HG03025 (cell line): ENCODE data around the gene IGLL5.
A peak's percentile ranks its signal among the peaks of the same experiment; 100 is the strongest.

Experiments
- ATAC-seq: cut with Tn5 transposase; IDR thresholded peaks from one replicate; pipeline ENCODE4 v1.9.1; 2021; ENCODE audit warnings: mild to moderate bottlenecking, moderate library complexity; ENCODE audit not compliant: unreplicated experiment, low FRiP score

Gene IGLL5

GRCh38 chr22:22883090-22883727 lies 4.4 kb upstream of the IGLL5 start:
- no peak for ATAC-seq

DNA sequence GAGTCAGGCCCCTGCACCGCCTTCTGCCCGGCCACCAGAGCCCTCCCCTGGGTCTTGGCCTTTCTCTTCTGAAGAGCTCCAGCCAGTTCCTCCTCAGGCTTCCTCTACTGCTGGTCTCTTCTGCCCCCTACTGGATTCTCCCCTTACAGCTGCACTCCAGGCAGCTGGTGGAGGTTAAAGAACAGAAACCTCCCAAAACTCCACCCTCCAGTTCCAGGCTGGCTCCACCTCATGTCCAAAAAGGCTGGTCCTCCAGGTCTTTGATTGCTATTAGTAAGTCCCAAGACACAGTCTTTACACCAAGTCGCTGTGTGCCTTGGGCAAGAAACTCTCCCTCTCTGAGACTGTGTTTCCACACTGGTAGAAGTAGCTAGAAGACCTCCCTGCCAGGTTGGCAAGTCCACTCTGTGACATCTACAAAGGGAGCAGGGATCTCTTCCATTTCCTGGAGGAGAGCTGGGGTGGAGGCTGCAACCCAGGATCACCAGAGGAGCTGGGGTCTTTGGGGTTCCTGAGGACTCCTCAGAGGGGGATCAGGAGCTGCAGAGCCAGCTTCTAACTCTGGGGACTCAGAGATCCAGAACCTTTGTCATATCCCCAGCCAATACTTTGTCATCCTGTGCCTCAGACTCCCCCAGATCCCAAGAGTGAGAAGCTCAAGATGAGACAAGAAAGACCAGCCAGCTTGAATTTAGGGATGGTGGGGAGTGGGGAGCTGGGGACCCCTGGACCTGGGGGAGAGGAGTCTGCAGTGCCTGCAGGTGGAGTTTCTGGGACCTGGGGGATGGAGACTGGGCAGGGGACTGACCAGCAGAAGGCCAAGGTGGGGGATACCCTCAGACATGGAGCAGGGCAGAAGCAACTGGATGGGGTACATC lies 3.4 kb upstream of the IGLL5 start:
- peak; percentile 37 for ATAC-seq

- peak; percentile 41 for ATAC-seq
These were observed 2.5 kb upstream of the IGLL5 start for GRCh38 chr22:22884888-22885840.

GRCh38 chr22:22886546-22886945 lies 1.1 kb upstream of the IGLL5 start:
- no peak for ATAC-seq

GRCh38 chr22:22888571-22889353 lies 1.1 kb downstream of the IGLL5 start:
- no peak for ATAC-seq

GRCh38 chr22:22890085-22890484 lies 2.5 kb downstream of the IGLL5 start:
- no peak for ATAC-seq

DNA sequence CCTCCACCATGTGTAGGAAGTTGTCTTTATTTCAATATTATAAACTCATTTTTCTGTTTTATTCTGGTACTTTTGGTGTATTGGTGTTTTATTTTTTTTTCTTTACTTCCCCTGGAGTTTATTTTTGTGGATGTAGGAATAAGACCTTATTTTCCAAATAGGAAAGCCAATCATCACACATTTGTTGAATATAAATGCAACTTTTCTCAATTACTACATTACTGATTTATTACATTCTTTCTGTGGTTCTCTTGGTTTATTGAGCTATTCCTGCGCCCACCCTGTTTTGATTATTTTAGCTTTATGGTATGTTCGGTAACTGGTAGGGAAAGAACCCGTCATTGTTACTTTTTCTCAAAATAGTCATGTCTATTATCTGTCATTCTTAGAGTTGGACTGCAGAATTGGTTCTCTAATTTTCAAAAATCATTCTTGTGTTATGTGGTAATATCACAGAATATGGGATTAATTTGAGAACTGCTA lies 3.6 kb downstream of the IGLL5 start:
- no peak for ATAC-seq

DNA sequence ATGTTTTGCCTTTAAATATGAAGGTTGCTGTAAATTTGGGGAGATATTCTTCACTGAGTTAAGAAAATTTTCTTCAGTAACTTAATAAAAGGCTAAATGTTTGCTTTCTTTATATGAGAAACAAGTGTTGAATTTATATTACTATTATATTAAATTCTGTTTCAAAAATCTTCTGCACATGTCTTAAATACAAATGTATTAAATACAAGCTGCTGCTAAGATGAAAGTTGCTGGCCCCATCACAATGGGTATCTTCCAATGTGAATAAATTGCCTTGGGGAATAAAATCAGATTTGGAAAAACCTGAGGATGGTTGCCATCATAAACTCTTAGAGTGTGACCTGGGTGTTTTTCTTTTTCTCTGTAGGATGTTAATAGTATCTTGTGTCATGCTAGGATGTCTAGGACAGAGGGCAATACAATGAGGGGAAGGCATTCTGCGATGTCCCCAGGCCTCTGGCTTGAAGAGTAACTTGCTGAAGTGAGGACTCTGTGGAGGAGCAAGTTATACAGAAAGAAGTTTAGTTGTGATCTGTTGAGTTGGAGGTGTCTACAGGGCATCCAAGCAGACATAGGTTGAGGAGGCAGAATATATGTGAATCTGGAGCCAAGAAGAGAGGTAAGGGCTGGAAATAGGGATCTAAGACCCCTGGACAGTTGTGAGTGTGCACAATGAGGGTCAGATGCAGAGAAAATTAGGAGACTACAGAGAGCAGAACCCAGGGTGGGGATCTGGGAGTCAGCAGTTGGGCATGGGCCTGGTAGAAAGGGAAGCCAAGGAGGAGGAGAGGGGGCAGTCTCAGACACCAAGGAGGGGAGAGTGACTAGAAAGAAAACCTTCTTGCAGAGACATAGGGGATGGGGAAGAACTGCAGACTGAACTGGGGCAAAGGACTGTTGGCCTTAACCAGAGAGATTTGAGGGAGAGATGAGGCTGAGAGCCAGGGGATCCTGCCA lies 4.8 kb downstream of the IGLL5 start:
- ATAC-seq = no peak

- ATAC-seq = no peak
These were observed 5.6 kb downstream of the IGLL5 start for GRCh38 chr22:22893077-22893805.

GRCh38 chr22:22893891-22894739 lies 6.5 kb downstream of the IGLL5 start:
- no peak for ATAC-seq

DNA sequence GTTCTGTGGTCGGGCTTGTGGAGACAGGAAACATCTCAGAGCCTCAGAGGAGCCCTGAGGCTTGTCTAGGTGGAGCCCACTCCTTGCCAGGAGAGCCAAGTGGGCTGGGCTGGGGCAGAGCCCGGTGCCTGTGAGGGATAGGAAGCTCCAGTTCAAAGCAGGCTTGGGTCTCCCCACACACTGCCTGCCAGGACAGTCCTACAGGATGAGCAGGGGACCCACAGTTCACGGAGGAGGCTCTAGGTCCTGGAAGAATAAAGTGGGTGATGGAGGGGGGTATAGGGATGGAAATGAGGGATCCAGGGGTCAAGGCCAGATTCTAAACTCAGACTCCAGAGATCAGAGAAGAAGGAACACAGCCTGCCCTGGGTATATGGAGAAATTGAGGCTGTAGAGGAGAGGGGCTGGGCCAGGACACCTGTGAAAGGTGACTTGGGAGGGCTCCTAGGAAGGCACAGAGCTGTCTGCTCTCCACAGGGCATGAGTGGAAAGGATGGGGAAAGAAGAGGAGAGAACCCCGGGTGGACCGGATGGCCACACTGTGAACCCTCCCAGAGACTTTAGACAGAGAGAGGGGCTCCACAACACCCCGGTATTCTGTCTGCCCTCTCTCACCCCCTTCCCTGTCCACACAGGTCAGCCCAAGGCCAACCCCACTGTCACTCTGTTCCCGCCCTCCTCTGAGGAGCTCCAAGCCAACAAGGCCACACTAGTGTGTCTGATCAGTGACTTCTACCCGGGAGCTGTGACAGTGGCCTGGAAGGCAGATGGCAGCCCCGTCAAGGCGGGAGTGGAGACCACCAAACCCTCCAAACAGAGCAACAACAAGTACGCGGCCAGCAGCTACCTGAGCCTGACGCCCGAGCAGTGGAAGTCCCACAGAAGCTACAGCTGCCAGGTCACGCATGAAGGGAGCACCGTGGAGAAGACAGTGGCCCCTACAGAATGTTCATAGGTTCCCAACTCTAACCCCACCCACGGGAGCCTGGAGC lies 7.4 kb downstream of the IGLL5 start:
- no peak for ATAC-seq

DNA sequence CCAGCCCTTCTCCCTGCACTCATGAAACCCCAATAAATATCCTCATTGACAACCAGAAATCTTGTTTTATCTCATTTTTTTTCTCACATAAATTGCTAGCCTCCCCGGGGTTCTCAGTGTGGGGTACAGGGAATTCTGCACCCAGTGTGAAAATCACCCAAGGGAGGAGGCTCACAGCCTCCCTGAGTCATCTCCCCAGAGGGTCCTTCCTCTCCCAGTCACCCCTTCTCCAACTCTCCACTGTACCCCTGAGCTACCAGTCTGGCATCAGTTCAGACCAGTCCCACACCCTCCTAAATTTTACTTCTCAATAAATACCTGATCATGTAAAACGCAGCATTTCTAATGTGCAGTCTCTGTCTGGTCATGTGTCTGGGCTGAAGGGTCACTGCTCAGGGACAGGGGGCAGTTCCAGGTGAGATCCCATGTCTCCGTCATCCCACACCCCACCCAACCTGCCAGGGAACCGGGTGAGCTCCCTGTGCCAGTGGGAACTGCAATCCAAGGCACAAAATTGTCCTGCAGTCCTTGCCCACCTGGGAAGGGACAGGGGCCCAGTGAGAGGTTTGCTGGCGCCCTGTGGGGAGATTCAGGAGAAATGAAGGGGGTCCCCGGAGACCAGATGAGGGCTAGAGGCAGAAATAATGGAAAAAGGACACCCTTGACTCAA lies 8.3 kb downstream of the IGLL5 start:
- no peak for ATAC-seq

- no peak for ATAC-seq
These were observed 9.0 kb downstream of the IGLL5 start for GRCh38 chr22:22896601-22897000.

DNA sequence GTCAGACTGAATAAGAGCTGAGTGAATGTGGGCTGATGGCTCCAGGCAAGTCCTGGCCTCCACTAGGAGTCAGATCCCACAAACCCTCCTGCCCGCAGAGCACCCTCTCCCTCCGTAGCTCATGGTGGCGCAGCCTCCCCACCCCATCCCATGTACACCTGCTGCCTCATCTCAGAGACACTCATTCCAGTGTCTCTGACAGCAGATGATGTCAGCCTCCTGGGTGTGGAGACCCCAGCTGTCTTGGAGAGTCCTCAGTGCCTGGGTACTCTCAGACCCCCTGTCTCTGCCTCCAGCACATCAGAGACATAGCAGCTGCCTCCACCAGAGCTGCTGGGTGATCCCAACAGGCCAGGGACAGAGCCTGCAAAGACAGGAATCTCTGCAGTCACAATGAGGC lies 9.5 kb downstream of the IGLL5 start:
- no peak for ATAC-seq

- ATAC-seq = no peak
These were observed 10.3 kb downstream of the IGLL5 start for GRCh38 chr22:22897947-22898346.
